HEK293 (cell line): ENCODE results near the gene SLC30A1.

Experiments
- CTCF ChIA-PET: fragments of 350-600 bp; formaldehyde crosslinking; extraction: SDS; loops from one replicate; lab custom pipeline; 2021; ENCODE audit warnings: antibody characterized with exemption; lab: Yijun Ruan, JAX
- POLR2A ChIA-PET: fragments of 300-600 bp; formaldehyde crosslinking; extraction: SDS; loops from one replicate; lab custom pipeline; 2020; ENCODE audit warnings: antibody characterized with exemption, inconsistent platforms; lab: Yijun Ruan, JAX
- H3K27ac ChIP-seq: fragments of 200-500 bp; sonication (Bioruptor generic); 2 replicates; pipeline ENCODE4 v1.5.1; 2014; ENCODE audit warnings: low read depth, low read length, control low read depth, inconsistent platforms; ENCODE audit errors: extremely low read depth
- H3K36me3 ChIP-seq, 2 experiments: fragments of 200-500 bp in 1 of 2; sonication (Bioruptor generic) in 1 of 2; 1 replicate in 1 of 2; 2 replicates in 1 of 2; pipeline ENCODE4 v1.5.1; 2014 to 2017; ENCODE audit warnings: inconsistent platforms in 2 of 2, low read length in 2 of 2; ENCODE audit not compliant: control insufficient read depth in 2 of 2, insufficient read depth in 1 of 2
- H3K4me1 ChIP-seq: fragments of 200-500 bp; sonication (Bioruptor generic); 2 replicates; pipeline ENCODE4 v1.5.1; 2014; ENCODE audit warnings: mild to moderate bottlenecking, low read length, inconsistent platforms; ENCODE audit not compliant: control insufficient read depth, insufficient read depth
- H3K4me3 ChIP-seq: 2 replicates; pipeline ENCODE4 v1.5.1; 2011; ENCODE audit warnings: low read depth, mild to moderate bottlenecking, control low read depth, low read length, moderate library complexity
- H3K9me3 ChIP-seq: fragments of 200-500 bp; sonication (Bioruptor generic); 2 replicates; pipeline ENCODE4 v1.5.1; 2014; ENCODE audit warnings: low read depth, low read length, inconsistent platforms; ENCODE audit not compliant: control insufficient read depth, insufficient read depth
- EGR2 ChIP-seq: fragments of 450-650 bp; formaldehyde crosslinking; IDR thresholded peaks from 2 replicates; pipeline ENCODE4 v1.5.1; 2016; ENCODE audit warnings: low read depth, missing biosample characterization, missing genetic modification characterization
- GLI4 ChIP-seq: fragments of 450-650 bp; formaldehyde crosslinking; IDR thresholded peaks from 2 replicates; pipeline ENCODE4 v1.5.1; 2016; ENCODE audit warnings: missing biosample characterization, missing genetic modification characterization
- HOXA7 ChIP-seq: sonication (generic); formaldehyde crosslinking; IDR thresholded peaks from 2 replicates; pipeline ENCODE4 v1.8.1; 2022; ENCODE audit warnings: missing genetic modification reagents, borderline replicate concordance
- TCF7L2 ChIP-seq: IDR thresholded peaks from 2 replicates; pipeline ENCODE4 v1.6.1; 2011; ENCODE audit warnings: low read depth, mild to moderate bottlenecking, inconsistent platforms, low read length, moderate library complexity, borderline replicate concordance
- ZFHX2 ChIP-seq: fragments of 450-650 bp; formaldehyde crosslinking; conservative IDR thresholded peaks from 2 replicates; pipeline ENCODE4 v1.5.1; 2016; ENCODE audit warnings: missing biosample characterization, missing genetic modification characterization
- ZNF274 ChIP-seq, 2 experiments: fragments of 200-500 bp in 1 of 2; fragments of 450-650 bp in 1 of 2; sonication (Bioruptor generic) in 1 of 2; formaldehyde crosslinking in 1 of 2; IDR thresholded peaks; 2 replicates each; pipeline versions ENCODE4 v1.5.1 to v1.6.1; 2014 to 2016; ENCODE audit warnings: borderline replicate concordance in 1 of 2, inconsistent platforms in 1 of 2, low read length in 1 of 2, missing biosample characterization in 1 of 2, missing genetic modification characterization in 1 of 2
- ZNF302 ChIP-seq: fragments of 450-650 bp; formaldehyde crosslinking; IDR thresholded peaks from 2 replicates; pipeline ENCODE4 v1.5.1; 2016; ENCODE audit warnings: missing biosample characterization, missing genetic modification characterization, low read depth
- ZNF555 ChIP-seq: fragments of 450-650 bp; formaldehyde crosslinking; conservative IDR thresholded peaks from 2 replicates; pipeline ENCODE4 v1.5.1; 2017; ENCODE audit warnings: missing biosample characterization, mild to moderate bottlenecking, missing genetic modification characterization, inconsistent platforms
- ZNF560 ChIP-seq: fragments of 450-650 bp; formaldehyde crosslinking; IDR thresholded peaks from 2 replicates; pipeline ENCODE4 v1.5.1; 2017; ENCODE audit warnings: missing biosample characterization, missing genetic modification characterization, borderline replicate concordance
- ZNF600 ChIP-seq: fragments of 450-650 bp; formaldehyde crosslinking; IDR thresholded peaks from 2 replicates; pipeline ENCODE4 v1.5.1; 2016; ENCODE audit warnings: missing biosample characterization, missing genetic modification characterization
- ZNF621 ChIP-seq: fragments of 450-650 bp; formaldehyde crosslinking; IDR thresholded peaks from 2 replicates; pipeline ENCODE4 v1.5.1; 2017; ENCODE audit warnings: missing biosample characterization, missing genetic modification characterization
- ZNF654 ChIP-seq: fragments of 450-650 bp; formaldehyde crosslinking; IDR thresholded peaks from 2 replicates; pipeline ENCODE4 v1.5.1; 2016; ENCODE audit warnings: low read depth, missing biosample characterization, missing genetic modification characterization
- ZNF707 ChIP-seq: fragments of 450-650 bp; formaldehyde crosslinking; IDR thresholded peaks from 2 replicates; pipeline ENCODE4 v1.5.1; 2016; ENCODE audit warnings: missing biosample characterization, missing genetic modification characterization
- ZNF777 ChIP-seq: fragments of 450-650 bp; formaldehyde crosslinking; IDR thresholded peaks from 2 replicates; pipeline ENCODE4 v1.5.1; 2017; ENCODE audit warnings: missing biosample characterization, missing genetic modification characterization, borderline replicate concordance
- ZSCAN16 ChIP-seq: fragments of 450-650 bp; formaldehyde crosslinking; IDR thresholded peaks from 2 replicates; pipeline ENCODE4 v1.5.1; 2016; ENCODE audit warnings: missing biosample characterization, missing genetic modification characterization
- ZSCAN23 ChIP-seq: fragments of 450-650 bp; formaldehyde crosslinking; IDR thresholded peaks from 2 replicates; pipeline ENCODE4 v1.5.1; 2016; ENCODE audit warnings: missing biosample characterization, missing genetic modification characterization
- TF ChIP-seq, protein P1 (sequence below): fragments of 450-650 bp; formaldehyde crosslinking; IDR thresholded peaks from 2 replicates; pipeline ENCODE4 v1.5.1; 2016; ENCODE audit warnings: missing biosample characterization, missing genetic modification characterization
- TF ChIP-seq, protein P2 (sequence below): sonication (generic); formaldehyde crosslinking; IDR thresholded peaks from 2 replicates; pipeline ENCODE4 v1.8.1; 2022; ENCODE audit warnings: mild to moderate bottlenecking, moderate library complexity, missing genetic modification reagents
- TF ChIP-seq, protein P3 (sequence below): fragments of 450-650 bp; formaldehyde crosslinking; IDR thresholded peaks from 2 replicates; pipeline ENCODE4 v1.5.1; 2016; ENCODE audit warnings: missing biosample characterization, missing genetic modification characterization
- TF ChIP-seq, protein P4 (sequence below): fragments of 450-650 bp; formaldehyde crosslinking; IDR thresholded peaks from 2 replicates; pipeline ENCODE4 v1.5.0; 2017; ENCODE audit warnings: missing biosample characterization, missing genetic modification characterization, borderline replicate concordance

Gene SLC30A1

DNA sequence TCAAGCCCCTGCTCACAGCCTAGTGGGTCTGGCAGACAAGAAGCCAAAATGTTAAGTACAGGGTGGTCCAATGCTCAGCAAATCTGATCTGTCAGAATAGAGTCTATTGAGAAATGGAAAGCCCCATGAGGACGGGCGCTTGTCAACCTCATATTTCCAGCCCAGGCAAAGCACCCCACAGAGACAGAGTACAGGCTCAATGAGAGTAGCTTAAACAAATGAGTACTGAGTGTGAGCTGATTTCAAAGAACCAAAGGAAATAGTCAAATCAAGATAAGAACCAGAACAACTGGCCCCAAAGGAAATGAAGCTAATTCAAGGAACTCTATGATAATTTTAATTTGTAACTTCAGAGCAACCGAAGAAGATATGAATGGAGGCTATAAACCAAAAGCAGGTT lies 44.6 kb upstream of the SLC30A1 start:
- Histone ChIP-seq H3K36me3 (no peaks in the 10 kb centered on the region), H3K27ac (no peak overlapping the region), H3K9me3 (no peaks in the 10 kb centered on the region), H3K4me1 (no peaks in the 10 kb centered on the region), H3K4me3 (no peak overlapping the region)
- TF ChIP-seq, protein P1, sequence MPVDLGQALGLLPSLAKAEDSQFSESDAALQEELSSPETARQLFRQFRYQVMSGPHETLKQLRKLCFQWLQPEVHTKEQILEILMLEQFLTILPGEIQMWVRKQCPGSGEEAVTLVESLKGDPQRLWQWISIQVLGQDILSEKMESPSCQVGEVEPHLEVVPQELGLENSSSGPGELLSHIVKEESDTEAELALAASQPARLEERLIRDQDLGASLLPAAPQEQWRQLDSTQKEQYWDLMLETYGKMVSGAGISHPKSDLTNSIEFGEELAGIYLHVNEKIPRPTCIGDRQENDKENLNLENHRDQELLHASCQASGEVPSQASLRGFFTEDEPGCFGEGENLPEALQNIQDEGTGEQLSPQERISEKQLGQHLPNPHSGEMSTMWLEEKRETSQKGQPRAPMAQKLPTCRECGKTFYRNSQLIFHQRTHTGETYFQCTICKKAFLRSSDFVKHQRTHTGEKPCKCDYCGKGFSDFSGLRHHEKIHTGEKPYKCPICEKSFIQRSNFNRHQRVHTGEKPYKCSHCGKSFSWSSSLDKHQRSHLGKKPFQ (tag by site-specific recombination) = no peak
- TF ChIP-seq, protein P2, sequence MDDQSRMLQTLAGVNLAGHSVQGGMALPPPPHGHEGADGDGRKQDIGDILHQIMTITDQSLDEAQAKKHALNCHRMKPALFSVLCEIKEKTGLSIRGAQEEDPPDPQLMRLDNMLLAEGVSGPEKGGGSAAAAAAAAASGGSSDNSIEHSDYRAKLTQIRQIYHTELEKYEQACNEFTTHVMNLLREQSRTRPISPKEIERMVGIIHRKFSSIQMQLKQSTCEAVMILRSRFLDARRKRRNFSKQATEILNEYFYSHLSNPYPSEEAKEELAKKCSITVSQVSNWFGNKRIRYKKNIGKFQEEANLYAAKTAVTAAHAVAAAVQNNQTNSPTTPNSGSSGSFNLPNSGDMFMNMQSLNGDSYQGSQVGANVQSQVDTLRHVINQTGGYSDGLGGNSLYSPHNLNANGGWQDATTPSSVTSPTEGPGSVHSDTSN (CRISPR knock-in tag) = no peak
- TF ChIP-seq ZNF654 = no peak
- no peak for TF ChIP-seq ZSCAN16 (tag by site-specific recombination)
- TF ChIP-seq ZNF707 (tag by site-specific recombination) = no peak
- no peak for TF ChIP-seq ZNF560 (tag by site-specific recombination)
- TF ChIP-seq, protein P3, sequence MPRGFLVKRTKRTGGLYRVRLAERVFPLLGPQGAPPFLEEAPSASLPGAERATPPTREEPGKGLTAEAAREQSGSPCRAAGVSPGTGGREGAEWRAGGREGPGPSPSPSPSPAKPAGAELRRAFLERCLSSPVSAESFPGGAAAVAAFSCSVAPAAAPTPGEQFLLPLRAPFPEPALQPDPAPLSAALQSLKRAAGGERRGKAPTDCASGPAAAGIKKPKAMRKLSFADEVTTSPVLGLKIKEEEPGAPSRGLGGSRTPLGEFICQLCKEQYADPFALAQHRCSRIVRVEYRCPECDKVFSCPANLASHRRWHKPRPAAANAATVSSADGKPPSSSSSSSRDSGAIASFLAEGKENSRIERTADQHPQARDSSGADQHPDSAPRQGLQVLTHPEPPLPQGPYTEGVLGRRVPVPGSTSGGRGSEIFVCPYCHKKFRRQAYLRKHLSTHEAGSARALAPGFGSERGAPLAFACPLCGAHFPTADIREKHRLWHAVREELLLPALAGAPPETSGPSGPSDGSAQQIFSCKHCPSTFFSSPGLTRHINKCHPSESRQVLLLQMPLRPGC = no peak
- no peak for TF ChIP-seq HOXA7 (CRISPR knock-in tag)
- no peak for TF ChIP-seq ZNF555 (tag by site-specific recombination)
- TF ChIP-seq ZNF274 (IDR thresholded peaks at IDR 0.05; ENCODE audit: low read length) = no peak
- no peak for TF ChIP-seq ZNF274 (tag by site-specific recombination; IDR thresholded peaks at IDR 0.05; ENCODE audit: borderline replicate concordance)
- POLR2A ChIA-PET = no interaction called here
- CTCF ChIA-PET = interaction anchor here (0.8 kb wide), 1 partner anchor 12 kb away, joined by 3 read pairs; no protein-coding TSS in a partner anchor

DNA sequence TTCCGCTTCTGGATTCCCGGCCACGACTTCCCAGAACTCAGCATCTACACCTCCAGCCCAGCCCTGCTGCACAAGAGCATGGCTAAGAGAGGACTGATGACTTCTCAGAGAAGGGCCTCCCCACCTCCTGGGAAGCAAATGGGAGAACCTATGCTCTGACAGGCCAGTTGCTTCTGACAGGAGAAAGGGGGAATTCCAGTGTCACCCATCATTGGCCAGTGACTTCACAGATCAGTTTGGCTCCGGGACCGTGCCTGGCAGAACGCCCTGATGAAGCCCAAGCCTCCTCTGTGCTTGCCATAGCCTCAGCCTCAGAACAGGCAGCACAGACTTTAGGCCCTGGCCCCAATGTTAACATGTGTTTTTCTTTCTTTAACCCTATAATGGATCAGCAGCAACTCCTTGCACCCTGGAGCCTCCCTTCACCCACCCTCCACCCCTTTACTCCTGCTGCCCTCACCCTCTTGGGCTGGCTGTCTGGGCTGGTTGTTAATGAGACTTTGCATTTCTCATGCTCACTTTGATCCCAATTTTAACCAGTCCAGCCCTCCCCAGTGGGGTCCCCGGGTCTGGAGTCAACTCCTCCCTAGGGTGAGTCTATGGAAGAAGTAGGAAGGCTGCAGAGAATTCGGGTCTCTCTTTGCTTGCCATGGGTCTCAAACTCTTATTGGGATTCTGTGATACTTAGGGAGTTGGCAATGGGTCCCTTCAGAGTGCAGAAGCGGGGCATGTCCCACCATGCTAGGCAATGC lies 42.7 kb upstream of the SLC30A1 start:
- CTCF ChIA-PET = interaction anchor here (1.2 kb wide), 1 partner anchor 289 kb away, joined by 3 read pairs; no protein-coding TSS in a partner anchor
- H3K36me3 ChIP-seq = no peaks in the 10 kb centered on the region
- POLR2A ChIA-PET = no interaction called here

DNA sequence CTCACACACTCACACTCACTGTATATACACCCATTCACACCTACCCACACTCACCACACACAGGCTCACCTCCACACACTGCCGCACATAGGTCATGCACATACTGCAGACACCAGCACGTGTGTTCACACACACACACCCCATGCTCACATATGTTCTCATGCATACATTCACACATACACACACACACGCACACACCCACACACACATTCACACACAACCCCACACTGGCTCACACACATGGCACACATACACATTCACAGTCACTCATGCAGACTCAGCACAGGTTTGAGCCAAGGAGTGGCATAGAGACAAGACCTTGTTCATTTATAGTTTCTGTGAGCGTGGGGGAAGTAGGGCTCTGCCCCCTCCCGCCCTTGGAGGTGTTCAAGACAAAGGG lies 41.1 kb upstream of the SLC30A1 start:
- Histone ChIP-seq H3K4me3 (no peak overlapping the region), H3K9me3 (no peaks in the 10 kb centered on the region), H3K27ac (no peak overlapping the region), H3K36me3 (no peaks in the 10 kb centered on the region), H3K4me1 (no peaks in the 10 kb centered on the region)
- CTCF ChIA-PET = no interaction called here
- POLR2A ChIA-PET = no interaction called here
- 0 out of 2 replicates have a peak, but pooled peaks have one; percentile 39 for TF ChIP-seq EGR2 (tag by site-specific recombination)
- TF ChIP-seq, protein P1 (tag by site-specific recombination) = peak; percentile 72; the same call in 1 of the 2 replicates
- 0 out of 2 replicates have a peak, but pooled peaks have one; percentile 32 for TF ChIP-seq GLI4
- TF ChIP-seq ZNF777 (tag by site-specific recombination) = no peak
- no peak for TF ChIP-seq ZNF600 (tag by site-specific recombination)
- no peak for TF ChIP-seq ZNF621 (tag by site-specific recombination)
- TF ChIP-seq, protein P2 (CRISPR knock-in tag) = no peak
- TF ChIP-seq, protein P4, sequence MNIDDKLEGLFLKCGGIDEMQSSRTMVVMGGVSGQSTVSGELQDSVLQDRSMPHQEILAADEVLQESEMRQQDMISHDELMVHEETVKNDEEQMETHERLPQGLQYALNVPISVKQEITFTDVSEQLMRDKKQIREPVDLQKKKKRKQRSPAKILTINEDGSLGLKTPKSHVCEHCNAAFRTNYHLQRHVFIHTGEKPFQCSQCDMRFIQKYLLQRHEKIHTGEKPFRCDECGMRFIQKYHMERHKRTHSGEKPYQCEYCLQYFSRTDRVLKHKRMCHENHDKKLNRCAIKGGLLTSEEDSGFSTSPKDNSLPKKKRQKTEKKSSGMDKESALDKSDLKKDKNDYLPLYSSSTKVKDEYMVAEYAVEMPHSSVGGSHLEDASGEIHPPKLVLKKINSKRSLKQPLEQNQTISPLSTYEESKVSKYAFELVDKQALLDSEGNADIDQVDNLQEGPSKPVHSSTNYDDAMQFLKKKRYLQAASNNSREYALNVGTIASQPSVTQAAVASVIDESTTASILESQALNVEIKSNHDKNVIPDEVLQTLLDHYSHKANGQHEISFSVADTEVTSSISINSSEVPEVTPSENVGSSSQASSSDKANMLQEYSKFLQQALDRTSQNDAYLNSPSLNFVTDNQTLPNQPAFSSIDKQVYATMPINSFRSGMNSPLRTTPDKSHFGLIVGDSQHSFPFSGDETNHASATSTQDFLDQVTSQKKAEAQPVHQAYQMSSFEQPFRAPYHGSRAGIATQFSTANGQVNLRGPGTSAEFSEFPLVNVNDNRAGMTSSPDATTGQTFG (tag by site-specific recombination) = no peak
- TF ChIP-seq ZFHX2 (tag by site-specific recombination) = peak; percentile 63
- TF ChIP-seq TCF7L2 = no peak

More for the DNA sequence above, 42.7 kb upstream of the SLC30A1 start:
- Histone ChIP-seq H3K9me3 (no peaks in the 10 kb centered on the region), H3K4me3 (no peak overlapping the region), H3K27ac (no peak overlapping the region), H3K4me1 (no peaks in the 10 kb centered on the region)
- TF ChIP-seq ZNF600 (tag by site-specific recombination) (0 out of 2 replicates have a peak, but pooled peaks have one; percentile 10), ZFHX2 (tag by site-specific recombination) (no peak), ZSCAN23 (tag by site-specific recombination) (no peak), ZNF302 (no peak)
